ENCODE data around the gene TYRO3. TPM values are rescaled to one million over a fixed set of nuclear protein-coding genes. Genes with fewer than 3 reads are reported as not detected.

The TYRO3 gene
- total and polyA plus RNA-seq, 9 donors = 37.7 to 265 (median 109) TPM

DNA sequence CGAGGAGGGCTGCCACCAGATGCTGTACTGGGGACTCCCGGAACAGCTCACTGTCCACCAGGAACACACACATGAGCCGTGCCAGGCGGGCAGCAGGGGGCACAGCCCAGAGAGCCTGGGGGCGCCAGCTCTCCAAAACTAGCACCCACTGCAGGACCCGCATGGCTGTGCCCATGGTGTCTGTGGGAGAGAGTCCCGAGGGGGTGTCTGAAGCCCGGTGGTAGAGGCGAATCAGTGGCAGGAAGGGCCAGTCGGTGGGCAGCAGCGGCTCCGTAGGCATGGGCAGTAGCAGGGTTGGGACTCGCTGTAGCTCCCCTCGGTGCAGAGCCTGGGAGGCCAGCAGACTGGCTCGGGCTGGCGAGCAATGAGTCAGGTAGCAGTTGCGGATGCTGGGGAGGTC lies 38.4 kb upstream of the TYRO3 start:
- H3K27ac ChIP-seq = no peak overlapping the region
- TF ChIP-seq, protein P1, sequence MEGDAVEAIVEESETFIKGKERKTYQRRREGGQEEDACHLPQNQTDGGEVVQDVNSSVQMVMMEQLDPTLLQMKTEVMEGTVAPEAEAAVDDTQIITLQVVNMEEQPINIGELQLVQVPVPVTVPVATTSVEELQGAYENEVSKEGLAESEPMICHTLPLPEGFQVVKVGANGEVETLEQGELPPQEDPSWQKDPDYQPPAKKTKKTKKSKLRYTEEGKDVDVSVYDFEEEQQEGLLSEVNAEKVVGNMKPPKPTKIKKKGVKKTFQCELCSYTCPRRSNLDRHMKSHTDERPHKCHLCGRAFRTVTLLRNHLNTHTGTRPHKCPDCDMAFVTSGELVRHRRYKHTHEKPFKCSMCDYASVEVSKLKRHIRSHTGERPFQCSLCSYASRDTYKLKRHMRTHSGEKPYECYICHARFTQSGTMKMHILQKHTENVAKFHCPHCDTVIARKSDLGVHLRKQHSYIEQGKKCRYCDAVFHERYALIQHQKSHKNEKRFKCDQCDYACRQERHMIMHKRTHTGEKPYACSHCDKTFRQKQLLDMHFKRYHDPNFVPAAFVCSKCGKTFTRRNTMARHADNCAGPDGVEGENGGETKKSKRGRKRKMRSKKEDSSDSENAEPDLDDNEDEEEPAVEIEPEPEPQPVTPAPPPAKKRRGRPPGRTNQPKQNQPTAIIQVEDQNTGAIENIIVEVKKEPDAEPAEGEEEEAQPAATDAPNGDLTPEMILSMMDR (IDR thresholded peaks at IDR 0.05) = no peak
- TF ChIP-seq EP300 (IDR thresholded peaks at IDR 0.05) (no peak), POLR2A (IDR thresholded peaks at IDR 0.05) (no peak)
- H3K36me3 ChIP-seq = no peaks in the 10 kb centered on the region
- intact Hi-C loops (cut with DNase I) = no loop called here
- H3K9me3 ChIP-seq = no peaks in the 10 kb centered on the region
- no peak overlapping the region for H3K4me3 ChIP-seq
- no peak for DNase-seq
- no peaks in the 10 kb centered on the region for H3K4me1 ChIP-seq (ENCODE audit: insufficient read depth)
- WGBS, 3 donors = 94 to 96% (median 94%) methylated on average over 17 of the region's 17 CpGs
- H3K27me3 ChIP-seq = no peaks in the 10 kb centered on the region

DNA sequence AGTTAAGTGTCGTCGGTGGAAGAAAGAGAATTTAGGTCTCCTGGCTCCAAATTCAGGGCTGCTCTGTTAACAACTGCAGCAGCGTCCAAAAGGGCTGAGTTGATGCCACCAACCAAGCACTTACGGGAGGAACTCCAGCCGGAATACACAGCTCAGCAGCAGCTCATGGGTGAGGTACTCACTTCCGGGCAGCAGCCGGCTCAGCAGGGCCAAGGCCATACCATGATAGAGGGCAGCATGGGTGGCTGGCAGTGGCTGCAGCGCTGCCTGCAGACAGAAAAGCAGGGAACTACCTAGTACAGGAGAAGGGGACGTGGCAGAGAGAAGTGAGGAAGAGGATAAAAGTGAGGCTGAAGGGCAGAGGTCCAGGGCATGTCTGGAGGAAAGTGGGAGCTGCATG lies 37.4 kb upstream of the TYRO3 start:
- no peak for DNase-seq
- Histone ChIP-seq H3K4me1 (ENCODE audit: insufficient read depth) (no peaks in the 10 kb centered on the region), H3K27me3 (no peaks in the 10 kb centered on the region), H3K36me3 (no peaks in the 10 kb centered on the region), H3K27ac (no peak overlapping the region), H3K9me3 (no peaks in the 10 kb centered on the region), H3K4me3 (no peak overlapping the region)
- WGBS, 3 donors = 45 to 63% (median 50%) methylated on average over 9 of the region's 9 CpGs
- TF ChIP-seq POLR2A (IDR thresholded peaks at IDR 0.05) = no peak
- TF ChIP-seq EP300 (IDR thresholded peaks at IDR 0.05) = no peak
- TF ChIP-seq, protein P1 (IDR thresholded peaks at IDR 0.05) = no peak
- intact Hi-C loops (cut with DNase I) = no loop called here

DNA sequence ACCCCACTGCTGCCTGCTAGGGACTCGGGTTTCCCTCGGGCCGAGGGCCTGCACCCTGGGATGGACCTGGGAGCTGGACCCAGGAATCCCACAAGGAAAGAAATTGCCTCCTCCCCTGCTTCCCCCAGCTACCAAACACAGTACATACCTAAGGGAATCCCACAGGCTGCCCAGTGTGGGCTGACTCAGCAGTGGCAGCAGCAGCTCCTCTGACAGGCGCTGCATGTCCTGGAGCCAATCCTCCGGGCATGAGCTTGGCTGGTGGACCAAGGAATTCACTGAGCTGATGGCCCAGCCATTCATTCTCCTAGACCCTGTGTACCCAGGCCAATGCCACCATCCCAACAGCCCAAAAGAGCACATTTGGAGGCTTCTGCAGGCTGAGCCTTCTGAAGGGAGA lies 35.9 kb upstream of the TYRO3 start:
- TF ChIP-seq EP300 (IDR thresholded peaks at IDR 0.05) (no peak), POLR2A (IDR thresholded peaks at IDR 0.05) (no peak)
- TF ChIP-seq, protein P1 (IDR thresholded peaks at IDR 0.05) = no peak
- no peaks in the 10 kb centered on the region for H3K36me3 ChIP-seq
- DNase-seq = no peak
- no peak overlapping the region for H3K27ac ChIP-seq
- H3K4me1 ChIP-seq (ENCODE audit: insufficient read depth) = no peaks in the 10 kb centered on the region
- no peaks in the 10 kb centered on the region for H3K9me3 ChIP-seq
- intact Hi-C loops (cut with DNase I) = no loop called here
- WGBS, 3 donors = 90 to 93% (median 91%) methylated on average over 5 of the region's 5 CpGs
- H3K27me3 ChIP-seq = no peaks in the 10 kb centered on the region
- H3K4me3 ChIP-seq = no peak overlapping the region

DNA sequence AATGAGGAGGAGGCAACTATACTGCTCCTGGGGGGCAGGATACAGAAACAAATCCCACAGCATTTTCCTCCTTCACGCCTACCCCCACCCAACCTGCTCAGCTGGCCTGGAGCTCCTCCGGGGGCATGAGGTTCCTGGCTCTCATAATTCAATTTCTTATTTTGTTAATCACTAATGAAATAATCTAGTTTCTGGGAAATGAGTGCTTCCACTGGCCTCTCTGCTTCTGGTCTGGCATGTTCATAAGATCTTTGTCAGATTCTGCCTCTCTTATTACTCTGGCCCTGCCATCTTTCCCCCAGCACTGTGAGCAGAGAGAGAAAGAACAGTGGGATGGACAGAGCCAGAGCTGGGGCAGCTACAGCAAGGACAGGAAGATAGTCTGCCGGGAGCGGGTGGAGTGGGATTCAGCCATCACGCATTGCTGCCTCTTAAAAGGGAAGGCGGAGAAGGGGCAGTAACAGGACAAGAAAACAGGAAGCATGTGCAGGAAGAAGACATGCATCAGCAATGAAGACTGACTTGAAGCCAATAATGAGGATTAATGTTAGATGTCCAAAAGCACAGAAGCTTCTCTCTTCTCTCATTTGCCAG lies 28.6 kb upstream of the TYRO3 start:
- no peak for TF ChIP-seq POLR2A (IDR thresholded peaks at IDR 0.05)
- TF ChIP-seq, protein P1 (IDR thresholded peaks at IDR 0.05) = no peak
- no peaks in the 10 kb centered on the region for H3K36me3 ChIP-seq

More for the DNA sequence above, 28.6 kb upstream of the TYRO3 start:
- Histone ChIP-seq H3K27me3 (no peaks in the 10 kb centered on the region), H3K9me3 (no peaks in the 10 kb centered on the region), H3K4me1 (ENCODE audit: insufficient read depth) (no peaks in the 10 kb centered on the region), H3K27ac (no peak overlapping the region), H3K4me3 (no peak overlapping the region)
- WGBS, 3 donors = 86 to 90% (median 86%) methylated on average over 6 of the region's 6 CpGs
- intact Hi-C loops (cut with DNase I) = no loop called here
- no peak for DNase-seq
